OCI-LY1 (cell line): Measurements from ENCODE around the gene OR10A6.

Source experiments
- H2AFZ ChIP-seq: fragments of 200-600 bp; sonication (generic), shearing (Covaris generic); 2 replicates; pipeline ENCODE4 v1.6.0; 2014; ENCODE audit warnings: antibody characterized with exemption, mild to moderate bottlenecking, low read length
- H3F3A ChIP-seq: fragments of 200-600 bp; sonication (generic), shearing (Covaris generic); 2 replicates; pipeline ENCODE4 v1.6.0; 2014; ENCODE audit warnings: mild to moderate bottlenecking, antibody characterized with exemption, low read length, moderate library complexity; ENCODE audit not compliant: insufficient read depth
- H3K27ac ChIP-seq: fragments of 200-600 bp; sonication (generic); 2 replicates; pipeline ENCODE4 v1.5.1; 2014; ENCODE audit warnings: low read length, mixed run types, mild to moderate bottlenecking, low read depth; ENCODE audit not compliant: poor library complexity, severe bottlenecking
- H3K27me3 ChIP-seq: fragments of 200-600 bp; sonication (generic); 2 replicates; pipeline ENCODE4 v1.6.0; 2014; ENCODE audit warnings: antibody characterized with exemption, mild to moderate bottlenecking, low read length, moderate library complexity; ENCODE audit not compliant: insufficient read depth
- H3K36me3 ChIP-seq: fragments of 200-600 bp; sonication (generic); 2 replicates; pipeline ENCODE4 v1.6.1; 2014; ENCODE audit warnings: mild to moderate bottlenecking, antibody characterized with exemption, low read length, moderate library complexity, mixed read lengths; ENCODE audit not compliant: insufficient read depth
- H3K4me1 ChIP-seq: fragments of 200-600 bp; sonication (generic); 2 replicates; pipeline ENCODE4 v1.5.1; 2014; ENCODE audit warnings: mild to moderate bottlenecking, low read length, moderate library complexity; ENCODE audit not compliant: insufficient read depth, severe bottlenecking
- H3K4me2 ChIP-seq: fragments of 200-600 bp; sonication (generic), shearing (Covaris generic); 2 replicates; pipeline ENCODE4 v1.6.1; 2014; ENCODE audit warnings: low read length
- H3K4me3 ChIP-seq: fragments of 200-600 bp; sonication (generic); 2 replicates; pipeline ENCODE4 v1.5.1; 2014; ENCODE audit warnings: low read length, low read depth, mild to moderate bottlenecking, mixed read lengths; ENCODE audit not compliant: poor library complexity, severe bottlenecking
- H3K79me2 ChIP-seq: fragments of 200-600 bp; shearing (Covaris generic); 2 replicates; pipeline ENCODE4 v1.6.1; 2016; ENCODE audit warnings: mixed run types, low read length, mixed read lengths; ENCODE audit not compliant: insufficient read depth
- H3K9ac ChIP-seq: fragments of 200-600 bp; sonication (generic), shearing (Covaris generic); 2 replicates; pipeline ENCODE4 v1.6.1; 2014; ENCODE audit warnings: mild to moderate bottlenecking, low read length, mixed read lengths
- H3K9me2 ChIP-seq: fragments of 200-600 bp; sonication (generic), shearing (Covaris generic); 2 replicates; pipeline ENCODE4 v1.6.1; 2014; ENCODE audit warnings: low read depth, mild to moderate bottlenecking, low read length, mixed read lengths
- H3K9me3 ChIP-seq: fragments of 200-600 bp; shearing (Covaris generic); 2 replicates; pipeline ENCODE4 v1.6.1; 2014; ENCODE audit warnings: low read length, mixed read lengths
- H4K20me1 ChIP-seq: fragments of 200-600 bp; sonication (generic), shearing (Covaris generic); 2 replicates; pipeline ENCODE4 v1.6.0; 2016; ENCODE audit warnings: mild to moderate bottlenecking, low read length; ENCODE audit not compliant: insufficient read depth
- EZH2 ChIP-seq: fragments of 200-600 bp; sonication (generic), shearing (Covaris generic); IDR thresholded peaks from 2 replicates; pipeline ENCODE4 v1.8.0; 2017; ENCODE audit warnings: borderline replicate concordance, mixed run types, mild to moderate bottlenecking, antibody characterized with exemption, low read length, moderate library complexity, mixed read lengths
- TF ChIP-seq, protein P1 (sequence below): fragments of 200-600 bp; sonication (generic), shearing (Covaris generic); IDR thresholded peaks from 2 replicates; pipeline ENCODE4 v1.5.1; 2017; ENCODE audit warnings: mild to moderate bottlenecking, antibody characterized with exemption, low read length, moderate library complexity, mixed read lengths

Gene OR10A6, protein sequence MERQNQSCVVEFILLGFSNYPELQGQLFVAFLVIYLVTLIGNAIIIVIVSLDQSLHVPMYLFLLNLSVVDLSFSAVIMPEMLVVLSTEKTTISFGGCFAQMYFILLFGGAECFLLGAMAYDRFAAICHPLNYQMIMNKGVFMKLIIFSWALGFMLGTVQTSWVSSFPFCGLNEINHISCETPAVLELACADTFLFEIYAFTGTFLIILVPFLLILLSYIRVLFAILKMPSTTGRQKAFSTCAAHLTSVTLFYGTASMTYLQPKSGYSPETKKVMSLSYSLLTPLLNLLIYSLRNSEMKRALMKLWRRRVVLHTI

DNA sequence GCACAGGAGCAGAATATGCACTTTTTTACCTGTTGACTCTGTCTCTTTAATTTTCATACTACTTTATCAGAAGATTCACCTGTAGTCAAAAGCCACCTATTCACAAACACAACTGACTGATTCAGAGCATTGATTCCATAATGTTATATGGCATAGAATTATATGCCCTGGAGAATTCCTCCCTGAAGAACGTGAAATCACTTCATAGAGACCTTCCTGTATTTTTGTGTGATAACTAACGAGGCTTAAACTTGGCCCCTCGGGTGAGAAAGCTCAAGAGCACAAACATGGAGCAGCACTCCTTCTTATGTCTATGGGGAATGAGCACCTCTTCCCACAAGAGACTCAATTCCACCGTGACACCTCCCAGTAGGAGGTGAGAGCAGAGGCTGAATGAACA, at the start of gene OR10A6:
OR10A6 (minus strand) TSS at position 101 of the 400 bp plus-strand sequence. CDS start 2,606 bp downstream, outside the sequence.
- Histone ChIP-seq H3K27me3 (no peaks in the 10 kb centered on the region), H3K79me2 (no peaks in the 10 kb centered on the region), H3K4me3 (no peak within 1 kb of the TSS), H4K20me1 (no peaks in the 10 kb centered on the region), H2AFZ (no peak within 1 kb of the TSS), H3K36me3 (no peaks in the 10 kb centered on the region), H3F3A (no peaks in the 10 kb centered on the region), H3K9me2 (no peaks in the 10 kb centered on the region), H3K9me3 (no peaks in the 10 kb centered on the region), H3K9ac (no peak within 1 kb of the TSS), H3K27ac (no peak within 1 kb of the TSS), H3K4me2 (no peak within 1 kb of the TSS), H3K4me1 (no peaks in the 10 kb centered on the region)
- TF ChIP-seq, protein P1, sequence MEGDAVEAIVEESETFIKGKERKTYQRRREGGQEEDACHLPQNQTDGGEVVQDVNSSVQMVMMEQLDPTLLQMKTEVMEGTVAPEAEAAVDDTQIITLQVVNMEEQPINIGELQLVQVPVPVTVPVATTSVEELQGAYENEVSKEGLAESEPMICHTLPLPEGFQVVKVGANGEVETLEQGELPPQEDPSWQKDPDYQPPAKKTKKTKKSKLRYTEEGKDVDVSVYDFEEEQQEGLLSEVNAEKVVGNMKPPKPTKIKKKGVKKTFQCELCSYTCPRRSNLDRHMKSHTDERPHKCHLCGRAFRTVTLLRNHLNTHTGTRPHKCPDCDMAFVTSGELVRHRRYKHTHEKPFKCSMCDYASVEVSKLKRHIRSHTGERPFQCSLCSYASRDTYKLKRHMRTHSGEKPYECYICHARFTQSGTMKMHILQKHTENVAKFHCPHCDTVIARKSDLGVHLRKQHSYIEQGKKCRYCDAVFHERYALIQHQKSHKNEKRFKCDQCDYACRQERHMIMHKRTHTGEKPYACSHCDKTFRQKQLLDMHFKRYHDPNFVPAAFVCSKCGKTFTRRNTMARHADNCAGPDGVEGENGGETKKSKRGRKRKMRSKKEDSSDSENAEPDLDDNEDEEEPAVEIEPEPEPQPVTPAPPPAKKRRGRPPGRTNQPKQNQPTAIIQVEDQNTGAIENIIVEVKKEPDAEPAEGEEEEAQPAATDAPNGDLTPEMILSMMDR, result no peak
- TF ChIP-seq EZH2, result no peak

DNA sequence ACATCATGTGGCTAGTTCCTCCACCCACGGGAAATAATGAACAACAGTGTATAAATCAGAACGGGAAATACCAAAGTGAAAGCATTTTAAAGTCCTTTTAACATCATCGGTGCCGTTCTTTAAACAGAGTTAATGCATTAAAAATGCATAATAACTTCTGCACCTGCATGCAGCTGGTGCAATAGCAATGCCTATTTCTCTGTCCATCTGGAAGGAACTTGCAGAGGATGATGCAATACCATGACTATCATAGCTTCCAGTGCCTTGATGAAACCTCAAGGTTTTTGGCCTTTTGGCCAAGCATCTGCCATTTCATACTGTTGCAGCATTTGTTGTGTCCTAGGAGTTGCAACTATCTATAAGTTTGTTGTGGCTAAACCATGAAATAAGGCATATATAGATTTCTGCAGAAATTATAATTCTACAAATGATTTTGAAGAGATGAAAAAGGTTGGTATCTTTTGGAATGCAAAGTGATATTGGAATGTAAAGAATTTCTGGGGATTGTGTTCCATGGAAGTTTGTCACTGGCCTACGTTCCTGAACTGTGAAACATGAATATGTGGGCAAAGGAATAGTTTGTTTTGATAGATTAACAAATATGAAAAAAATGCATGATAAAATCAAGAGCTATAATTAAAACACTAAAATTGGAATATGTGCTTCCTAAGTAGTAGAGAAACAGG, 46.3 kb upstream of the OR10A6 start:
- no peaks in the 10 kb centered on the region for H3K27me3 ChIP-seq
- no peaks in the 10 kb centered on the region for H3K4me1 ChIP-seq
- no peak overlapping the region for H3K4me3 ChIP-seq
- no peak overlapping the region for H3K9ac ChIP-seq
- no peak overlapping the region for H3K4me2 ChIP-seq
- H2AFZ ChIP-seq, result no peak overlapping the region
- H3F3A ChIP-seq, result no peaks in the 10 kb centered on the region
- no peak overlapping the region for H3K27ac ChIP-seq
- H3K9me2 ChIP-seq, result no peaks in the 10 kb centered on the region
- no peak for TF ChIP-seq EZH2
- TF ChIP-seq, protein P1, result no peak
- no peaks in the 10 kb centered on the region for H3K79me2 ChIP-seq
- no peaks in the 10 kb centered on the region for H4K20me1 ChIP-seq
- H3K36me3 ChIP-seq, result no peaks in the 10 kb centered on the region
- no peaks in the 10 kb centered on the region for H3K9me3 ChIP-seq

DNA sequence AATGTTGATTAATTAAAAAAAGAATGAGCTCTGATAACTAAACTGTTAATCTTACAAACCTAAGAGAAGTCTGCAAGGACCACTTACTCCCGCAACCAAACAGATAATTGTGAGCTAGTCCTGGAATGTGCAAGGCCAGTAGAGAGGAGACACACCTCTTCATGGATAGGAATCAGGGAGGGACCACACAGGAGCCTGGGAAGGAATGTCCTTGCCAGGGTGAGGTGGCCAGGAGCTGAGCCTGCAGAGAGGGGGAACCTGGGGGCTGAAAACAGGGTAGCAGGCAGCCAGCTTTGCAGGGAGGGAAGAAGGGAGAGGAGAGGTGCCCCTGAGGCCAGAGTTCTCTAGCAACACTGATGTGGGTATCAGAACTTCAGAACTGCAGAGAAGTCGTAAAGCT, 43.6 kb upstream of the OR10A6 start:
- no peak overlapping the region for H3K27ac ChIP-seq

More for the DNA sequence above, 43.6 kb upstream of the OR10A6 start:
- no peak overlapping the region for H3K9ac ChIP-seq
- TF ChIP-seq EZH2, result no peak
- TF ChIP-seq, protein P1, result no peak
- H3K36me3 ChIP-seq, result no peaks in the 10 kb centered on the region
- no peaks in the 10 kb centered on the region for H3K27me3 ChIP-seq
- no peaks in the 10 kb centered on the region for H3K79me2 ChIP-seq
- H2AFZ ChIP-seq, result no peak overlapping the region
- no peak overlapping the region for H3K4me3 ChIP-seq
- no peaks in the 10 kb centered on the region for H3F3A ChIP-seq
- no peaks in the 10 kb centered on the region for H3K9me2 ChIP-seq
- H4K20me1 ChIP-seq, result no peaks in the 10 kb centered on the region
- no peak overlapping the region for H3K4me2 ChIP-seq
- no peaks in the 10 kb centered on the region for H3K4me1 ChIP-seq
- H3K9me3 ChIP-seq, result no peaks in the 10 kb centered on the region
